Measurements from ENCODE around the gene TSHZ3.

DNA sequence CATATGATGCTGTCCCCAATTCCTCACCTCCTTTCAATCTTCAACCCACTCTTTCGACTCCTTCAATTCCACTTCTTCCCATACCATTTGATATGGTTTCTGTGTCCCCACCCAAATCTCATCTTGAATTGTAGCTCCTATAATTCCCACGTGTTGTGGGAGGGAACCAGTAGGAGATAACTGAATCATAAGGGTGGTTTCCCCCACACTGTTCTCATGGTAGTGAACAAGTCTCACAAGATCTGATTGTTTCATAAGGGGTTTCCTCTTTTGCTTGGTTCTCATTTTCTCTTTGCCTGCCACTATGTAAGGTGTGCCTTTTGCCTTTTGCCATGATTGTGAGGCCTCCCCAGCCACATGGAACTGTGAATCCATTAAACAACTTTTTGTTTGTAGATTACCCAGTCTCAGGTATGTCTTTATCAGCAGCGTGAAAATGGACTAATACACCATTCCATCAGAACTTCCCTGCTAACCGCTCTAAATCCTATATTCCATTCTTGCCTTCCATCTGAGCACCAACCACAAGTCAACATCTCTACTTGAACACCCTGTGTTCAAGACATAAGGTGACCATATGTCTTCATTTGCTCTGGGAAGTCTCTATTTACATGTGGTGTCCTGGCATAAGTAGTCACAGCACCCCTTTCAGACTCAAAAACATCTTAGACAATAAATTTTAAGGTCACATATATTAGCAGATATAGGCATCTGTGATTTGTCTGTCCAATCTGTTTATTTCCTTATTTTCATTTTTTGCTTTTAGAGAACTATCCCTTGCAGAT, 122.9 kb downstream of the TSHZ3 start:
- TF ChIP-seq, protein P1, sequence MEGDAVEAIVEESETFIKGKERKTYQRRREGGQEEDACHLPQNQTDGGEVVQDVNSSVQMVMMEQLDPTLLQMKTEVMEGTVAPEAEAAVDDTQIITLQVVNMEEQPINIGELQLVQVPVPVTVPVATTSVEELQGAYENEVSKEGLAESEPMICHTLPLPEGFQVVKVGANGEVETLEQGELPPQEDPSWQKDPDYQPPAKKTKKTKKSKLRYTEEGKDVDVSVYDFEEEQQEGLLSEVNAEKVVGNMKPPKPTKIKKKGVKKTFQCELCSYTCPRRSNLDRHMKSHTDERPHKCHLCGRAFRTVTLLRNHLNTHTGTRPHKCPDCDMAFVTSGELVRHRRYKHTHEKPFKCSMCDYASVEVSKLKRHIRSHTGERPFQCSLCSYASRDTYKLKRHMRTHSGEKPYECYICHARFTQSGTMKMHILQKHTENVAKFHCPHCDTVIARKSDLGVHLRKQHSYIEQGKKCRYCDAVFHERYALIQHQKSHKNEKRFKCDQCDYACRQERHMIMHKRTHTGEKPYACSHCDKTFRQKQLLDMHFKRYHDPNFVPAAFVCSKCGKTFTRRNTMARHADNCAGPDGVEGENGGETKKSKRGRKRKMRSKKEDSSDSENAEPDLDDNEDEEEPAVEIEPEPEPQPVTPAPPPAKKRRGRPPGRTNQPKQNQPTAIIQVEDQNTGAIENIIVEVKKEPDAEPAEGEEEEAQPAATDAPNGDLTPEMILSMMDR (IDR thresholded peaks at IDR 0.05): no peak
- TF ChIP-seq POLR2A (IDR thresholded peaks at IDR 0.05): no peak
